Measurements from ENCODE around the gene UGCG. TPM values are rescaled to one million over a fixed set of nuclear protein-coding genes. Genes with fewer than 3 reads are reported as not detected.
"Not testable (repeated sequence)": the region's sequence is repeated elsewhere in the genome, so short reads cannot be mapped to it uniquely, and the experiment has no call there.

UGCG gene
- total and polyA plus RNA-seq, 4 experiments from 2014 or later = 13.0 to 29.7 (median 20.5) TPM

DNA sequence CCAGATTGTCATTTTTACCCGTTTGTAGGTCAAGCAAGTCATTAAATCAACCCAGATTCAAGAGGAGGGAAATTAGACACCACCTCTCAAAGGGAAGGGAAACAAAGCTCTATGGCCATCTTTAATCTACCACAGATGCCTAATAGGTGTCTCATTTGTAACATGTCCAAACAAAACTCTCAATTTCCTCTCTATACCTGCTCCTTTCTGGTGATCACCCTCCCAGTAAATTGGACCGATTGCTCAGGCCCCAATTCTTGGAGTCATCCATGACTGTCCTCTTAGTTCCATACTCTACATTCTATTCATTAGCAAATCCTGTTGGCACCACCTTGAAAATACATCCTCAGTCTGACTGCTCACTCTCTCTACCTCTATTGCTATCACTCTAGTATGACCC is 22.1 kb upstream of the UGCG start:
- CTCF ChIA-PET (ENCODE audit: partially characterized antibody) = no interaction called here

DNA sequence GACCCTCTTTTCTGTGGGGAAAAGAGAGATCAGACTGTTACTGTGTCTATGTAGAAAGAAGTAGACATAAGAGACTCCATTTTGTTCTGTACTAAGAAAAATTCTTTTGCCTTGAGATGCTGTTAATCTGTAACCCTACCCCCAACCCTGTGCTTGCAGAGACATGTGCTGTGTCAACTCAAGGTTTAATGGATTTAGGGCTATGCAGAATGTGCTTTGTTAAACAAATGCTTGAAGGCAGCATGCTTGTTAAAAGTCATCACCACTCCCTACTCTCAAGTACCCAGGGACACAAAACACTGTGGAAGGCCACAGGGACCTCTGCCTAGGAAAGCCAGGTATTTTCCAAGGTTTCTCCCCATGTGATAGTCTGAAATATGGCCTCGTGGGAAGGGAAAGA is 21.3 kb upstream of the UGCG start:
- H3K27me3 Mint-ChIP-seq; CTCF ChIA-PET (ENCODE audit: partially characterized antibody); H3K27ac ChIP-seq (ENCODE audit: low read depth, low read length); H3K27ac Mint-ChIP-seq; H3K36me3 Mint-ChIP-seq; H3K4me3 ChIP-seq (ENCODE audit: low read length in 2 of 2); H3K9me3 Mint-ChIP-seq; H3K9me3 ChIP-seq (ENCODE audit: control insufficient read depth in 1 of 2, low read length in 2 of 2); H3K4me1 ChIP-seq (ENCODE audit: insufficient read depth, low read length); H3K36me3 ChIP-seq (ENCODE audit: insufficient read depth, low read length); POLR2A ChIA-PET (ENCODE audit: partially characterized antibody); intact Hi-C loops (cut with micrococcal nuclease); DNase-seq; H3K27me3 ChIP-seq (ENCODE audit: insufficient read depth, low read length); H3K4me3 Mint-ChIP-seq: not testable (repeated sequence)
- peaks cover 0 to 11% (median 4%) of the 10 kb centered on the region in 4 donors for H3K4me1 Mint-ChIP-seq

More for the DNA sequence above, 22.1 kb upstream of the UGCG start:
- no peak overlapping the region for H3K4me3 Mint-ChIP-seq
- Histone ChIP-seq H3K4me1 (ENCODE audit: insufficient read depth, low read length) (no peaks in the 10 kb centered on the region), H3K9me3 (ENCODE audit: control insufficient read depth in 1 of 2, low read length in 2 of 2) (no peaks in the 10 kb centered on the region), H3K27ac (ENCODE audit: low read depth, low read length) (no peak overlapping the region), H3K27me3 (ENCODE audit: insufficient read depth, low read length) (no peaks in the 10 kb centered on the region), H3K36me3 (ENCODE audit: insufficient read depth, low read length) (no peaks in the 10 kb centered on the region), H3K4me3 (ENCODE audit: low read length in 2 of 2) (no peak overlapping the region)
- H3K27ac Mint-ChIP-seq = no peak overlapping the region
- intact Hi-C loops (cut with micrococcal nuclease) = no loop called here
- peaks cover 0 to under 1% (median 0%) of the 10 kb centered on the region in 8 donors for H3K9me3 Mint-ChIP-seq
- peaks cover 0 to 4% of the 10 kb centered on the region in 2 donors for H3K36me3 Mint-ChIP-seq
- H3K27me3 Mint-ChIP-seq = no peaks in the 10 kb centered on the region
- POLR2A ChIA-PET (ENCODE audit: partially characterized antibody) = interaction anchor here (0.7 kb wide), 1 partner anchor 64 kb away, joined by 4 read pairs; no protein-coding TSS in a partner anchor
- DNase-seq = no peak
- peaks cover 0 to 11% (median 4%) of the 10 kb centered on the region in 4 donors for H3K4me1 Mint-ChIP-seq

DNA sequence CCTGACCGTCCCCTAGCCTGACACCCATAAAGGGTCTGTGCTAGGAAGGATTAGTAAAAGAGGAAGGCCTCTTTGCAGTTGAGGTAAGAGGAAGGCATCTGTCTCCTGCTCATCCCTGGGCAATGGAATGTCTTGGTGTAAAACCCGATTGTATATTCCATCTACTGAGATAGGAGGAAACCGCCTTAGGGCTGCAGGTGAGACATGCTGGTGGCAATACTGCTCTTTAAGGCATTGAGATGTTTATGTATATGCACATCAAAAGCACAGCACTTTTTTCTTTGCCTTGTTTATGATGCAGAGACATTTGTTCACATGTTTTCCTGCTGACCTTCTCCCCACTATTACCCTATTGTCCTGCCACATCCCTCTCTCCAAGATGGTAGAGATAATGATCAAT is 20.9 kb upstream of the UGCG start:
- H3K9me3 ChIP-seq (ENCODE audit: control insufficient read depth in 1 of 2, low read length in 2 of 2); H3K4me1 ChIP-seq (ENCODE audit: insufficient read depth, low read length); H3K36me3 Mint-ChIP-seq; CTCF ChIA-PET (ENCODE audit: partially characterized antibody); H3K4me3 ChIP-seq (ENCODE audit: low read length in 2 of 2); POLR2A ChIA-PET (ENCODE audit: partially characterized antibody); H3K9me3 Mint-ChIP-seq; intact Hi-C loops (cut with micrococcal nuclease); H3K36me3 ChIP-seq (ENCODE audit: insufficient read depth, low read length); H3K27ac ChIP-seq (ENCODE audit: low read depth, low read length); DNase-seq; H3K27me3 Mint-ChIP-seq; H3K4me1 Mint-ChIP-seq; H3K27ac Mint-ChIP-seq; H3K27me3 ChIP-seq (ENCODE audit: insufficient read depth, low read length); H3K4me3 Mint-ChIP-seq: not testable (repeated sequence)

DNA sequence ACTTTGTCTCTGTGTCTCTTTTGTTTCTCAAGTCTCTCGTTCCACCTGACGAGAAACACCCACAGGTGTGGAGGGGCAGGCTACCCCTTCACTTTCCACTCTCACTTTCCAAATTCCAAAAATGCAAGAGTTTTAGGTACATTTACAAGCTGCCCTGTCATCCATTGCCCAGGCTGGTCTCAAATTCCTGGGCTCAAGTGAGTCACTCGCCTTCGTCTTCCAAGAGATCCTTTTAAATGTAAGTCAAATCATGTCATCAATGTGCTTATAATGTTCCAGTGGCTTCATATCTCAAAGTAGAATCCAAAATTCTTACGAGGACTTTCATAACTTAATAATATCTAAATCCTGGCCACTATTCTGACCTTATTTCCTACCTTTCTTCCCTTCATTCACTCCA is 20.4 kb upstream of the UGCG start:
- Mint-ChIP-seq H3K4me3 (no peak overlapping the region), H3K9me3 (peaks cover 0 to 13% (median 5%) of the 10 kb centered on the region in 8 donors), H3K27ac (no peak overlapping the region), H3K4me1 (peaks cover 0 to 4% (median under 1%) of the 10 kb centered on the region in 4 donors), H3K27me3 (peaks cover 0 to 1% of the 10 kb centered on the region in 2 donors), H3K36me3 (peaks cover 0 to 4% of the 10 kb centered on the region in 2 donors)
- Histone ChIP-seq H3K4me1 (ENCODE audit: insufficient read depth, low read length) (no peaks in the 10 kb centered on the region), H3K27me3 (ENCODE audit: insufficient read depth, low read length) (no peaks in the 10 kb centered on the region), H3K27ac (ENCODE audit: low read depth, low read length) (no peak overlapping the region), H3K9me3 (ENCODE audit: control insufficient read depth in 1 of 2, low read length in 2 of 2) (no peaks in the 10 kb centered on the region), H3K36me3 (ENCODE audit: insufficient read depth, low read length) (no peaks in the 10 kb centered on the region), H3K4me3 (ENCODE audit: low read length in 2 of 2) (no peak overlapping the region)
- no peak for DNase-seq
- ChIA-PET POLR2A (ENCODE audit: partially characterized antibody) (no interaction called here), CTCF (ENCODE audit: partially characterized antibody) (no interaction called here)
- intact Hi-C loops (cut with micrococcal nuclease) = no loop called here

DNA sequence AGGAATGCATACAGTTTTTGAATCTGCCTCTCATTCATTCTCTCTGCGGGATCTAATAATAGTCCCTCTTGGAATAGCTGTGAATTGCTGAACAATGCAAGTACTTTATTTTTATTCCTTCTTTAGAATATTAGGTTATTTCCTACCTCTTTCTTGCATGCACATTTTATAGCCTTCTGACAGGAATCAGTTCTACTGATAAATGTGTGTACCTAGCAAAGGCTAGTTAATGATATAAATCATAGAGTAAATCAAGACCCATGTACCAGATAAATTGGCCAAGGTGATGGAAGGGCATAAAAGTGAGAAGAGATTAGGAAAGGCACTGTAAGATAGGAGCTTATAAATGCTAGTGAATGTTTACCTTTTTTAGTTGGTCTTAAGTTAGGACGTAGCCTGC is 19.2 kb upstream of the UGCG start:
- H3K27me3 Mint-ChIP-seq = peaks cover 0 to 1% of the 10 kb centered on the region in 2 donors
- H3K4me3 Mint-ChIP-seq = no peak overlapping the region
- no peak overlapping the region for H3K27ac ChIP-seq (ENCODE audit: low read depth, low read length)
- H3K4me3 ChIP-seq (ENCODE audit: low read length in 2 of 2) = no peak overlapping the region
- intact Hi-C loops (cut with micrococcal nuclease) = no loop called here
- H3K9me3 ChIP-seq (ENCODE audit: control insufficient read depth in 1 of 2, low read length in 2 of 2) = no peaks in the 10 kb centered on the region
- H3K27me3 ChIP-seq (ENCODE audit: insufficient read depth, low read length) = no peaks in the 10 kb centered on the region
- peaks cover 0 to 4% of the 10 kb centered on the region in 2 donors for H3K36me3 Mint-ChIP-seq
- H3K36me3 ChIP-seq (ENCODE audit: insufficient read depth, low read length) = no peaks in the 10 kb centered on the region
- ChIA-PET POLR2A (ENCODE audit: partially characterized antibody) (no interaction called here), CTCF (ENCODE audit: partially characterized antibody) (no interaction called here)
- no peak overlapping the region for H3K27ac Mint-ChIP-seq
- peaks cover 0 to 18% (median 7%) of the 10 kb centered on the region in 8 donors for H3K9me3 Mint-ChIP-seq
- DNase-seq = no peak
- no peaks in the 10 kb centered on the region for H3K4me1 Mint-ChIP-seq
- H3K4me1 ChIP-seq (ENCODE audit: insufficient read depth, low read length) = no peaks in the 10 kb centered on the region

DNA sequence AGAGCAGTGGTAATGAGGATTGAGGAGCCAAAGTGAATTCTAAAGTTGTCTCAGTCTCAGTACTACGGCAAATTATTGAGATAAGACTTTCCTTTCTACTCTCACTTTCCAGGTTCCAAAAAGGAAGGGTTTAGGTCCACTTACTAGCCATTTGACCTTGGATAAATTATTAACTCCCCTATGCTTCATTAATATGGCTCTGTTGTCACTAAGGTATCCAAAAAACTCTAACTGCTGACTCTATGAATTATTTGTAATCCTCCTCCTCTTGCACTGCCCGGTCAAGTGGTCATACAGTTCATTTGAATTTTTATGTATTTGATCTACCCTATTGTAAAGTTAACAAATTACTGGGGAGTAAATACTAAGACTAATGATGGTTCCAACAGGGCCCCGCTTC is 17.7 kb upstream of the UGCG start:
- no peak overlapping the region for H3K27ac ChIP-seq (ENCODE audit: low read depth, low read length)
- Mint-ChIP-seq H3K27ac (no peak overlapping the region), H3K36me3 (peaks cover 0 to 4% of the 10 kb centered on the region in 2 donors), H3K4me1 (no peaks in the 10 kb centered on the region), H3K9me3 (peaks cover 0 to 18% (median 7%) of the 10 kb centered on the region in 8 donors), H3K4me3 (no peak overlapping the region), H3K27me3 (peaks cover 0 to 1% of the 10 kb centered on the region in 2 donors)
- H3K36me3 ChIP-seq (ENCODE audit: insufficient read depth, low read length) = no peaks in the 10 kb centered on the region
- intact Hi-C loops (cut with micrococcal nuclease) = no loop called here
- ChIA-PET CTCF (ENCODE audit: partially characterized antibody) (no interaction called here), POLR2A (ENCODE audit: partially characterized antibody) (no interaction called here)
- H3K27me3 ChIP-seq (ENCODE audit: insufficient read depth, low read length) = no peaks in the 10 kb centered on the region
- no peaks in the 10 kb centered on the region for H3K4me1 ChIP-seq (ENCODE audit: insufficient read depth, low read length)
- no peak for DNase-seq
- H3K4me3 ChIP-seq (ENCODE audit: low read length in 2 of 2) = no peak overlapping the region
- no peaks in the 10 kb centered on the region for H3K9me3 ChIP-seq (ENCODE audit: control insufficient read depth in 1 of 2, low read length in 2 of 2)

DNA sequence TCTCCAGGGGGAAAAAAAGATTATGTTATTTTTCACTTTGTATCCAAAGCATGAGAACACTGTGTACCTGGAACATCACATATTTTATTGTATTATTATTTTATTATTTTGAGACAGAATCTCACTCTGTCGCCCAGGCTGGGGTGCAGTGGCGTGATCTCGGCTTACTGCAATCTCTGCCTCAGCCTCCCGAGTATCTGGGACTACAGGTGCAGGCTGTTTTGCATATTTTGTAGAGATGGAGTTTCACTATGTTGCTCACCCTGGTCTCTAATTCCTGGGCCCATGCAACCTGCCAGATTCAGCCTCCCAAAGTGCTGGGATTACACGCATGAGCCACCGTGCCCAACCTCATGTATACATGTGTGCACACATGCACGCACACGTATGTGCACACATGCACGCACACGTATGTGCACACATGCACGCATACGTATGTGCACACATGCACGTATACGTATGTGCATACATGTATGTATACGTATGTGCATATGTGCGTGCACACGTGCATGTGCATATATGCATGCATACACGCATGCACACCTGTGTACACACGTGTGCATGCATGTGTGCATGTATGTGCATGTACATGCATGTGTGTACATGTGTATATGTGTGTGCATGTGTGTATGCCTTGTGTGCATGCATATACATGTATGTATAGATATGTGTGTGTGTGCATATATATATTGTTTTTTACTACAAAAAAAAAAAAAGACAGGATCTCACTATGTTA is 9.5 kb upstream of the UGCG start:
- H3K4me1 ChIP-seq (ENCODE audit: insufficient read depth, low read length) = peaks cover 8% of the 10 kb centered on the region
- H3K9me3 ChIP-seq (ENCODE audit: control insufficient read depth in 1 of 2, low read length in 2 of 2) = no peaks in the 10 kb centered on the region
- intact Hi-C loops (cut with micrococcal nuclease) = no loop called here
- Mint-ChIP-seq H3K27ac (peak overlapping the region in 1 of 7 donors; percentile 60), H3K4me1 (peaks cover 6 to 16% (median 12%) of the 10 kb centered on the region in 4 donors), H3K27me3 (no peaks in the 10 kb centered on the region), H3K4me3 (no peak overlapping the region), H3K36me3 (no peaks in the 10 kb centered on the region), H3K9me3 (peaks cover 0 to 1% (median 0%) of the 10 kb centered on the region in 8 donors)
- no peak overlapping the region for H3K4me3 ChIP-seq (ENCODE audit: low read length in 2 of 2)
- no peak overlapping the region for H3K27ac ChIP-seq (ENCODE audit: low read depth, low read length)
- ChIA-PET CTCF (ENCODE audit: partially characterized antibody) (no interaction called here), POLR2A (ENCODE audit: partially characterized antibody) (no interaction called here)
- H3K36me3 ChIP-seq (ENCODE audit: insufficient read depth, low read length) = no peaks in the 10 kb centered on the region
- H3K27me3 ChIP-seq (ENCODE audit: insufficient read depth, low read length) = no peaks in the 10 kb centered on the region
- DNase-seq = no peak
